ENCODE data around the gene RAB35. TPM values are rescaled to one million over a fixed set of nuclear protein-coding genes. Genes with fewer than 3 reads are reported as not detected.

Gene RAB35
- polyA plus RNA-seq, 1 of the 3 experiments (the other 2 are of a cell fraction), result 41.8 TPM

Small RNAs within 50 kb of the gene (small RNA-seq; reads per million reads assigned to genes)
- gene AC004812.1, result 0 reads per million in 7 experiments
- gene MIR4498, result 0 to 1.7 (median 0.43) reads per million in 7 experiments

Other genes starting within 250 kb of the RAB35 start
- gene CIT, start 239.4 kb downstream of the RAB35 start, polyA plus RNA-seq (2012; rRNA removed), result 5.7 and 7.7 TPM in 2 replicates
- 0.35 and 0.44 TPM in 2 replicates for gene BICDL1, start 127.5 kb downstream of the RAB35 start, polyA plus RNA-seq (2012; rRNA removed)
- 41.2 and 54.4 TPM in 2 replicates for gene GCN1, start 78.0 kb upstream of the RAB35 start, polyA plus RNA-seq (2012; rRNA removed)
- 5,975 and 6,606 TPM in 2 replicates for gene RPLP0, start 84.4 kb upstream of the RAB35 start, polyA plus RNA-seq (2012; rRNA removed)
- gene PXN, start 149.0 kb upstream of the RAB35 start, polyA plus RNA-seq (2012; rRNA removed), result 63.0 and 89.0 TPM in 2 replicates
- gene RNU4-2, start 175.2 kb upstream of the RAB35 start, polyA plus RNA-seq (2012; rRNA removed), result not detected in 2 replicates
- not detected in 2 replicates for gene RNU4-1, start 176.5 kb upstream of the RAB35 start, polyA plus RNA-seq (2012; rRNA removed)
- gene SIRT4, start 185.6 kb upstream of the RAB35 start, polyA plus RNA-seq (2012; rRNA removed), result 1.1 and 1.4 TPM in 2 replicates
- gene PLA2G1B, start 211.0 kb upstream of the RAB35 start, polyA plus RNA-seq (2012; rRNA removed), result not detected in 2 replicates

Measured in SK-N-SH (cell line).